OCI-M2 (cell line): ENCODE results near the gene SCRG1.

Experiments
- DNase-seq: peaks from one replicate; lab custom pipeline; 2025; ENCODE audit not compliant: unreplicated experiment; lab: John Stamatoyannopoulos, UW

SCRG1 gene

GRCh38 chr4:173365359-173365996 is 33.4 kb downstream of the SCRG1 start:
- DNase-seq = no peak

- no peak for DNase-seq
Observed at GRCh38 chr4:173362666-173363065, 36.2 kb downstream of the SCRG1 start.

GRCh38 chr4:173360587-173361221 is 38.2 kb downstream of the SCRG1 start:
- DNase-seq = no peak

GRCh38 chr4:173357939-173358338 is 41.0 kb downstream of the SCRG1 start:
- DNase-seq = no peak

- DNase-seq = no peak
Observed at GRCh38 chr4:173347467-173347866, 51.4 kb downstream of the SCRG1 start.

- no peak for DNase-seq
Observed at GRCh38 chr4:173346074-173346473, 52.8 kb downstream of the SCRG1 start.

- no peak for DNase-seq
Observed at GRCh38 chr4:173345648-173346047, 53.3 kb downstream of the SCRG1 start.

- DNase-seq = no peak
Observed at GRCh38 chr4:173343832-173344397, 55.0 kb downstream of the SCRG1 start.

GRCh38 chr4:173337463-173337862 is 61.5 kb downstream of the SCRG1 start:
- no peak for DNase-seq

GRCh38 chr4:173334891-173335752 is 63.8 kb downstream of the SCRG1 start:
- peak; percentile 46 for DNase-seq
